Endothelial cell of umbilical vein (primary cell): ENCODE data around the gene GLRA1. TPM values are rescaled to one million over a fixed set of nuclear protein-coding genes. Genes with fewer than 3 reads are reported as not detected.
"Not testable (repeated sequence)": the region's sequence is repeated elsewhere in the genome, so short reads cannot be mapped to it uniquely, and the experiment has no call there.

ENCODE experiments used
- BruUV-seq: library from RNA; stranded (reverse); fragments of 400-500 nt; replicated peaks from 2 replicates; lab custom pipeline; 2021; lab: Mats Ljungman, UMichigan
- CTCF ChIA-PET: fragments of 300-600, 350-600 bp; sonication (Branson Sonifier 250); formaldehyde crosslinking; loops from one replicate; lab custom pipeline; 2021; ENCODE audit warnings: antibody characterized with exemption, inconsistent platforms; lab: Charles Lee
- POLR2A ChIA-PET: fragments of 300-600, 350-600 bp; sonication (Branson Sonifier 250); formaldehyde crosslinking; loops from one replicate; lab custom pipeline; 2021; ENCODE audit warnings: antibody characterized with exemption, inconsistent platforms; lab: Charles Lee
- DNase-seq: peaks from one replicate; pipeline ENCODE4 v3.0.0-alpha.2; 2011; ENCODE audit warnings: low read depth, low spot score
- FAIRE-seq: peaks from 2 replicates; lab custom pipeline; 2011; peaks lifted over from hg19 to GRCh38; lab: Jason Lieb, UNC
- H2AFZ ChIP-seq: 2 replicates; pipeline ENCODE4 v1.6.0; 2012; ENCODE audit warnings: low read depth, low read length, control low read depth, inconsistent platforms
- H3K27ac ChIP-seq: 2 replicates; pipeline ENCODE4 v1.5.1; 2011; ENCODE audit warnings: low read depth, mild to moderate bottlenecking, control low read depth, low read length, moderate library complexity; ENCODE audit not compliant: insufficient read depth
- H3K27me3 ChIP-seq, 2 experiments: 2 replicates each; pipeline versions ENCODE4 v1.6.0 to v1.6.1; 2011; ENCODE audit warnings: low read length in 2 of 2, mixed read lengths in 1 of 2; ENCODE audit not compliant: control insufficient read depth in 2 of 2, insufficient read depth in 2 of 2
- H3K36me3 ChIP-seq, 2 experiments: 2 replicates in 1 of 2; 3 replicates in 1 of 2; pipeline ENCODE4 v1.5.1; 2011; ENCODE audit warnings: low read length in 2 of 2, mild to moderate bottlenecking in 1 of 2, moderate library complexity in 1 of 2; ENCODE audit not compliant: control insufficient read depth in 2 of 2, insufficient read depth in 2 of 2; ENCODE audit errors: extremely low read depth in 1 of 2
- H3K4me1 ChIP-seq: 3 replicates; pipeline ENCODE4 v1.5.1; 2011; ENCODE audit warnings: mild to moderate bottlenecking, low read length; ENCODE audit not compliant: control insufficient read depth, insufficient read depth; ENCODE audit errors: extremely low read depth
- H3K4me2 ChIP-seq: 2 replicates; pipeline ENCODE4 v1.6.1; 2011; ENCODE audit warnings: low read length, control low read depth, mixed read lengths; ENCODE audit not compliant: insufficient read depth
- H3K4me3 ChIP-seq, 3 experiments: fragments of 200-600 bp in 1 of 3; sonication (generic), shearing (Covaris generic) in 1 of 3; replicated peaks in 1 of 3; 2 replicates each; pipeline ENCODE4 v1.5.1; 2011 to 2016; ENCODE audit warnings: control low read depth in 3 of 3, low read length in 3 of 3, mild to moderate bottlenecking in 2 of 3, inconsistent platforms in 1 of 3, low read depth in 1 of 3, moderate library complexity in 1 of 3; ENCODE audit not compliant: insufficient read depth in 1 of 3
- H3K79me2 ChIP-seq: 2 replicates; pipeline ENCODE4 v1.6.0; 2012; ENCODE audit warnings: low read length, inconsistent platforms; ENCODE audit not compliant: control insufficient read depth, insufficient read depth
- H3K9ac ChIP-seq: replicated peaks from 2 replicates; pipeline ENCODE3; 2011; ENCODE audit warnings: low read length, control low read depth; ENCODE audit not compliant: insufficient read depth; ENCODE audit errors: extremely low read depth
- H3K9me1 ChIP-seq: replicated peaks from 3 replicates; pipeline ENCODE4 v1.6.0; 2011; ENCODE audit warnings: mild to moderate bottlenecking, low read length; ENCODE audit not compliant: control insufficient read depth, insufficient read depth; ENCODE audit errors: extremely low read depth
- H3K9me3 ChIP-seq: replicated peaks from 2 replicates; pipeline ENCODE4 v1.5.1; 2012; ENCODE audit warnings: low read length, inconsistent platforms; ENCODE audit not compliant: control insufficient read depth, insufficient read depth
- H4K20me1 ChIP-seq: replicated peaks from 2 replicates; pipeline ENCODE3; 2011; ENCODE audit warnings: mild to moderate bottlenecking, low read length; ENCODE audit not compliant: control insufficient read depth, insufficient read depth; ENCODE audit errors: extremely low read depth
- EZH2 ChIP-seq: IDR thresholded peaks from 2 replicates; pipeline ENCODE4 v1.6.1; 2012; ENCODE audit warnings: borderline replicate concordance, low read depth, mild to moderate bottlenecking, moderate library complexity, low read length, inconsistent platforms; ENCODE audit not compliant: severe bottlenecking
- FOS ChIP-seq: IDR thresholded peaks from 2 replicates; pipeline ENCODE4 v1.6.1; 2011; ENCODE audit warnings: mild to moderate bottlenecking, low read length, moderate library complexity, borderline replicate concordance; ENCODE audit not compliant: insufficient read depth
- GATA2 ChIP-seq: IDR thresholded peaks from 2 replicates; pipeline ENCODE4 v1.7.0; 2011; ENCODE audit warnings: low read depth, mild to moderate bottlenecking, moderate library complexity, mixed read lengths, low read length; ENCODE audit not compliant: insufficient read length, insufficient read depth
- POLR2A ChIP-seq: IDR thresholded peaks from 2 replicates; pipeline ENCODE4 v1.6.1; 2012; ENCODE audit warnings: low read depth, mild to moderate bottlenecking, control low read depth, low read length
- dilution Hi-C: fragments of 300-500 bp; cut with MboI; formaldehyde crosslinking; loops from one replicate; pipeline ENCODE4 v1.15.0; 2019; ENCODE audit warnings: low sequenced_read_pairs; ENCODE audit not compliant: extremely low pct_ligation_motif_present
- intact Hi-C: fragments of 100-400 bp; cut with micrococcal nuclease; formaldehyde crosslinking; loops from one replicate; pipeline ENCODE4 v1.10.0; 2022
- polyA plus RNA-seq, 4 experiments: library from polyadenylated mRNA; depleted of rRNA in 3 of 4; stranded (reverse) in 3 of 4; unstranded in 1 of 4; fragments of >200 nt; gene quantifications; 2 replicates each; pipeline versions ENCODE4 v1.2.1 to v1.2.3, GENCODE V29; 2011 to 2012; ENCODE audit warnings: missing spikeins in 1 of 4
- total RNA-seq: library from RNA; stranded (reverse); gene quantifications from 2 replicates; pipeline ENCODE4 v1.2.3, GENCODE V29; 2021
- TF ChIP-seq, protein P1 (sequence below): IDR thresholded peaks from 2 replicates; pipeline ENCODE4 v1.6.1; 2011; ENCODE audit not compliant: insufficient read depth, insufficient read length

The GLRA1 gene
- total and polyA plus RNA-seq, 2 donors (not counting 3 experiments of a cell fraction or from before 2014, with no cell fraction given), result not detected

DNA sequence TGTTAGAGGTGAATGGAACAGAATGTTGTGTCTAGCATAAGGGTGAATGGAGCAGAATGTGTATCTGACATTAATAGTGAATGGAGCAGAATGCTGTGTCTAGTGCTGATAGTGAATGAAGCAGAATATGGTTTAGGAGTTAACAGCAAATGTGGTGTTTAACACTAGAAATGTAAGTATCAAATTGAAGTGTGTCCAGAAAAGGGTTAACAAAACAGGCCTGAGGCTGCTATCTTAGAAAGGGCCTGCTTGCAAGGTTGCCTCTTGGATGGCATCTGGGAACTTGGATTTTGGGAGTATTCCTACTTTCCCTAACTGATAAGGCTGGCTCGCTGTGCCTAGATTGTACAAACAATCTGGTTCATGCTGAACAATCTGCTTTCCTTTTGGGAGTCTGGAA is 76.8 kb downstream of the GLRA1 start:
- no peak overlapping the region for H3K27ac ChIP-seq
- dilution Hi-C loops, result no loop called here
- intact Hi-C loops, result no loop called here
- no peaks in the 10 kb centered on the region for H4K20me1 ChIP-seq
- no peaks in the 10 kb centered on the region for H3K79me2 ChIP-seq
- H3K4me3 ChIP-seq, result no peak overlapping the region
- H3K9ac ChIP-seq, result no peak overlapping the region
- no peaks in the 10 kb centered on the region for H3K27me3 ChIP-seq
- ChIA-PET POLR2A (no interaction called here), CTCF (no interaction called here)
- no peaks in the 10 kb centered on the region for H3K36me3 ChIP-seq
- no TSS peak for BruUV-seq
- no peak for FAIRE-seq
- peaks cover 2% of the 10 kb centered on the region for H3K9me1 ChIP-seq
- H2AFZ ChIP-seq, result no peak overlapping the region
- no peaks in the 10 kb centered on the region for H3K9me3 ChIP-seq
- DNase-seq, result no peak
- H3K4me2 ChIP-seq, result no peak overlapping the region
- TF ChIP-seq, protein P1, sequence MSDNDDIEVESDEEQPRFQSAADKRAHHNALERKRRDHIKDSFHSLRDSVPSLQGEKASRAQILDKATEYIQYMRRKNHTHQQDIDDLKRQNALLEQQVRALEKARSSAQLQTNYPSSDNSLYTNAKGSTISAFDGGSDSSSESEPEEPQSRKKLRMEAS, result no peak
- H3K4me1 ChIP-seq, result no peaks in the 10 kb centered on the region

DNA sequence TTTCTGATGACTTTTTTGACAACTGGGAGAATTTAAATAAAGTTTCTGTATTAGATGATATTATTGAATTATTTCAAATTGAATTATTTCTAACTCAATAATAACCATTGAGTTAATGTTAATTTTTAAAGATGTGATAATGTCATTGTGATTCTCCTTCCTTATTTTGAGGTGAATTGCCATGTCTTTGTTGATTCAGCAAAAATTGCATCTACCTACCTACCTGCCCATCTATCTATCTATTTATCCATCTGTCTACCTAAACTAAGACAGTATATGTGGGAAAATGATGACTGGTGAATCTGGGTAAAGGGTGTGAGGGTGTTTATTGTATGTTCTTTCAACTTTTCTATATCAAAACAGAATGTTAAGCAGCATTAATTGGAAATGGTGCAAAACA is 77.9 kb downstream of the GLRA1 start:
- BruUV-seq, result no TSS peak
- FAIRE-seq (no peak), DNase-seq (no peak)
- no peaks in the 10 kb centered on the region for H4K20me1 ChIP-seq
- no peak overlapping the region for H3K4me3 ChIP-seq
- no peak overlapping the region for H3K4me2 ChIP-seq
- H2AFZ ChIP-seq, result no peak overlapping the region
- peaks cover 2% of the 10 kb centered on the region for H3K9me1 ChIP-seq
- no peaks in the 10 kb centered on the region for H3K36me3 ChIP-seq
- CTCF ChIA-PET, result no interaction called here
- no peak overlapping the region for H3K9ac ChIP-seq
- TF ChIP-seq GATA2 (no peak), FOS (no peak), EZH2 (no peak), POLR2A (no peak)
- TF ChIP-seq, protein P1, result no peak
- POLR2A ChIA-PET, result no interaction called here
- dilution Hi-C loops, result no loop called here
- no peaks in the 10 kb centered on the region for H3K79me2 ChIP-seq
- H3K9me3 ChIP-seq, result no peaks in the 10 kb centered on the region
- intact Hi-C loops, result no loop called here
- no peaks in the 10 kb centered on the region for H3K4me1 ChIP-seq
- H3K27ac ChIP-seq, result no peak overlapping the region
- H3K27me3 ChIP-seq, result no peaks in the 10 kb centered on the region

DNA sequence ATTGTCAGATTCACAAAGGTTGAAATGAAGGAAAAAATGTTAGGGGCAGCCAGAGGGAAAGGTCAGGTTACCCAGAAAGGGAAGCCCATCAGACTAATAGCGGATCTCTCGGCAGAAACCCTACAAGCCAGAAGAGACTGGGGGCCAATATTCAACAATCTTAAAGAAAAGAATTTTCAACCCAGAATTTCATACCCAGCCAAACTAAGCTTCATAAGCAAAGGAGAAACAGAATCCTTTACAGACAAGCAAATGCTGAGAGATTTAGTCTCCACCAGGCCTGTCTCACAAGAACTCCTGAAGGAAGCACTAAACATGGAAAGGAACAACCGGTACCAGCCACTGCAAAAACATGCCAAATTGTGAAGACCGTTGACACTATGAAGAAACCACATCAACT is 91.8 kb downstream of the GLRA1 start:
- H3K36me3 ChIP-seq, CTCF ChIA-PET, H3K4me2 ChIP-seq, H4K20me1 ChIP-seq, H3K27ac ChIP-seq, H2AFZ ChIP-seq, H3K9me1 ChIP-seq, BruUV-seq, H3K9me3 ChIP-seq, H3K4me3 ChIP-seq, POLR2A ChIA-PET, FAIRE-seq, H3K4me1 ChIP-seq, intact Hi-C loops, H3K9ac ChIP-seq, H3K79me2 ChIP-seq, DNase-seq, dilution Hi-C loops, H3K27me3 ChIP-seq: not testable (repeated sequence)
